Upper lobe of left lung (tissue), 6 donors: ENCODE data around the gene RDH5. TPM values are rescaled to one million over a fixed set of nuclear protein-coding genes. Genes with fewer than 3 reads are reported as not detected.

Source experiments
- ATAC-seq, 2 donors: fragments of 200-7000 bp; cut with Tn5 transposase; one replicate each; pipeline ENCODE4 v1.9.1; 2022; ENCODE audit warnings: mild to moderate bottlenecking in 2 of 2, moderate library complexity in 2 of 2; ENCODE audit not compliant: low FRiP score in 2 of 2
- DNase-seq, 2 donors: peaks; one replicate each; pipeline ENCODE4 v3.0.0-alpha.2; 2019 to 2020
- H3K27ac ChIP-seq, 4 donors: fragments of 200-600 bp; sonication (generic); one replicate each; pipeline ENCODE4 v1.5.1; 2016 to 2019
- H3K27me3 ChIP-seq, 4 donors: fragments of 200-600 bp; sonication (generic); one replicate each; pipeline ENCODE4 v1.5.1; 2017 to 2019
- H3K36me3 ChIP-seq, 4 donors: fragments of 200-600 bp; sonication (generic); one replicate each; pipeline ENCODE4 v1.5.1; 2016 to 2019
- H3K4me1 ChIP-seq, 4 donors: fragments of 200-600 bp; sonication (generic); one replicate each; pipeline ENCODE4 v1.5.1; 2018 to 2019
- H3K4me3 ChIP-seq, 4 donors: fragments of 200-600 bp; sonication (generic); one replicate each; pipeline ENCODE4 v1.5.1; 2017 to 2019; ENCODE audit warnings: mild to moderate bottlenecking in 2 of 4, moderate library complexity in 1 of 4
- H3K9me3 ChIP-seq, 4 donors: fragments of 200-600 bp; sonication (generic); one replicate each; pipeline ENCODE4 v1.5.1; 2018 to 2019
- EP300 ChIP-seq, 4 donors: sonication (generic); formaldehyde crosslinking; IDR thresholded peaks; one replicate each; pipeline ENCODE4 v1.5.1; 2017; ENCODE audit warnings: antibody characterized with exemption in 4 of 4, control low read depth in 2 of 4
- POLR2A ChIP-seq, 4 donors: fragments of 450-650 bp; IDR thresholded peaks; one replicate each; pipeline ENCODE4 v1.5.1; 2016 to 2017; ENCODE audit warnings: antibody characterized with exemption in 4 of 4, mild to moderate bottlenecking in 2 of 4
- POLR2AphosphoS5 ChIP-seq, 2 donors: sonication (generic); formaldehyde crosslinking; IDR thresholded peaks; one replicate each; pipeline ENCODE4 v1.5.1; 2017; ENCODE audit warnings: antibody characterized with exemption in 2 of 2
- WGBS, 2 donors: methylation state at CpG; one replicate each; pipeline ENCODE4 v1.1.5; 2017 to 2018; 5-methylcytosine and 5-hydroxymethylcytosine counted together
- total RNA-seq, 6 donors: library from RNA; depleted of rRNA in 4 of 6; stranded (reverse); fragments of >200 nt in 4 of 6; gene quantifications; one replicate each; pipeline versions ENCODE4 v1.1.0 to v1.2.1, GENCODE V29; 2016 to 2021
- TF ChIP-seq, protein P1 (sequence below), 6 experiments: fragments of 450-650 bp in 4 of 6; fragments of 200-600 bp in 2 of 6; sonication (generic) in 2 of 6; IDR thresholded peaks; one replicate each; pipeline ENCODE4 v1.5.1; 2016 to 2019; ENCODE audit warnings: antibody characterized with exemption in 6 of 6
- donor health status: DM: no; HTN: no; CAD: no; lungs with moderate emphysema.
- donor health status: DM: no; HTN: yes; CAD: no; lungs with severe emphysema.

The RDH5 gene
- total RNA-seq, 6 donors from 2014 or later = 3.8 to 37.7 (median 5.6) TPM

DNA sequence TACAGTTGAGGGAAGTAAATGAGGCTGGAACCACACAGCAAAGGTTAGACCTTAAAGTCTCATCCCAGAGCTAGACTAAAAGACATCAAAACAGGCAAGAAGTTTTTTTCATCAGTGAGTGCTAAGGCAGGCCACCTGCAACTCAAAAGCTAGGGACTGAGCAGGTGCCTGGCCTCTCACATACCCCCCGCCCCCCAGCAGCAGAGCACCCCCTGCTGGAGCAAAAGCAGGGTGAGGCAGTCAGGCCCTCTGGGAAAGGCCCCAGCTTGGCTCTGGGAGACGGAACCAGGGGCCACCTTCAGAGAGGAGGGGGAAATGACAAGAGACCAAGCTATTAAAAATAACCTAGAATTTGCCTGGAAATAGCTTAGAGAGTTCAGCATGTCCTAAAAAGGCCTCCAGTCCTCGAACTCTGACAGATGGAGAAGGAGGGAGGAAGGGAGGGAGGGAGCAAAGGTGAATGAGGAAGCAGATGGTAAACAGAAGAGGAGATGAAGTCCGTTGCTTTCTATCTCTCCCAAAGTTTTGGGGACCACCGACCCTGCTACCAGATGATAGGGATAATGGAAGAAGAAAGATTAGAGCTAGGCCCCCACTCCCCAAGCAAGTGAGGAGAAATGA lies 14.3 kb upstream of the RDH5 start:
- H3K27me3 ChIP-seq = no peaks in the 10 kb centered on the region
- DNase-seq = no peak
- TF ChIP-seq POLR2A (IDR thresholded peaks at IDR 0.05) (no peak), POLR2AphosphoS5 (IDR thresholded peaks at IDR 0.05) (no peak), EP300 (IDR thresholded peaks at IDR 0.05) (no peak)
- TF ChIP-seq, protein P1, sequence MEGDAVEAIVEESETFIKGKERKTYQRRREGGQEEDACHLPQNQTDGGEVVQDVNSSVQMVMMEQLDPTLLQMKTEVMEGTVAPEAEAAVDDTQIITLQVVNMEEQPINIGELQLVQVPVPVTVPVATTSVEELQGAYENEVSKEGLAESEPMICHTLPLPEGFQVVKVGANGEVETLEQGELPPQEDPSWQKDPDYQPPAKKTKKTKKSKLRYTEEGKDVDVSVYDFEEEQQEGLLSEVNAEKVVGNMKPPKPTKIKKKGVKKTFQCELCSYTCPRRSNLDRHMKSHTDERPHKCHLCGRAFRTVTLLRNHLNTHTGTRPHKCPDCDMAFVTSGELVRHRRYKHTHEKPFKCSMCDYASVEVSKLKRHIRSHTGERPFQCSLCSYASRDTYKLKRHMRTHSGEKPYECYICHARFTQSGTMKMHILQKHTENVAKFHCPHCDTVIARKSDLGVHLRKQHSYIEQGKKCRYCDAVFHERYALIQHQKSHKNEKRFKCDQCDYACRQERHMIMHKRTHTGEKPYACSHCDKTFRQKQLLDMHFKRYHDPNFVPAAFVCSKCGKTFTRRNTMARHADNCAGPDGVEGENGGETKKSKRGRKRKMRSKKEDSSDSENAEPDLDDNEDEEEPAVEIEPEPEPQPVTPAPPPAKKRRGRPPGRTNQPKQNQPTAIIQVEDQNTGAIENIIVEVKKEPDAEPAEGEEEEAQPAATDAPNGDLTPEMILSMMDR (IDR thresholded peaks at IDR 0.05) = peak in 3 of 6 experiments; percentile 13 to 14 (median 13)
- H3K4me1 ChIP-seq = peaks cover 22 to 24% (median 23%) of the 10 kb centered on the region in 4 donors
- H3K36me3 ChIP-seq = no peaks in the 10 kb centered on the region
- H3K4me3 ChIP-seq = peak overlapping the region in 2 of 4 donors; percentile 1 to 84
- no peaks in the 10 kb centered on the region for H3K9me3 ChIP-seq
- no peak for ATAC-seq
- WGBS, 2 donors = 46 to 54% methylated on average over 5 of the region's 5 CpGs
- H3K27ac ChIP-seq = peak overlapping the region in 1 of 4 donors; percentile 13

DNA sequence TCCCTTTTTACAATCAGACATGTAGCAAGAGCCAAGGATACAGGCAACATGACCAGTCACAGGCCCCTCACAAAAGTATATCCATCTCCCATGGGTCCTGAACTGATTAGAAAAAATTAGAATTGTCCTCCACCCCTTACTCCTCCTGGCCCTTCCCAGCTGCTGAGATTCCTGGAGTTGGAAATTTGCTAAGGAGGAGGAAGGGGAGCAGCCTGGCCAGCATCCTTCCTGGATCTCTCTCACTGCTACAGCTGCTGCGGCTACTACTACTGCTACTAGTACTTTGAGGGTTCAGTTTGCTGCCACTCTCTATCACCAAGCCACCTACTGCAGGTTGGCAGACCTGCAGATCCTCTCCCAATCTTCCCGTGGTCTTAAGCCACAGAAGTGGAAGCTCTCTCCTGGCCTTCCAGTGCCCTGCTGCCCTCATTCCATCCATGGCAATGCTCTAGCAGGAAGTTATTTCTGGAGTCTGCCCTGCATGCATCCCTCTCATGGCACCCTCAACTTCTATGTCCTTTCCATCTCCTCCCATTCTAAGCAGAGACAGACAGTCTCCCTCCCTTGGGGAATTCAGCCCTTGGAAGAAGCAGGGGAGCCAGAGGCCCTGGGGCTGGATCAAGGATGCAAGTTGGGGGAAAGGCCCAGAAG lies 13.5 kb upstream of the RDH5 start:
- Histone ChIP-seq H3K4me3 (peak overlapping the region in 3 of 4 donors; percentile 53 to 84 (median 70)), H3K27ac (peak overlapping the region in 2 of 4 donors; percentile 66 to 68), H3K27me3 (no peaks in the 10 kb centered on the region), H3K9me3 (no peaks in the 10 kb centered on the region), H3K36me3 (no peaks in the 10 kb centered on the region), H3K4me1 (peaks cover 22 to 24% (median 23%) of the 10 kb centered on the region in 4 donors)
- no peak for ATAC-seq
- TF ChIP-seq POLR2A (IDR thresholded peaks at IDR 0.05) (no peak), EP300 (IDR thresholded peaks at IDR 0.05) (no peak), POLR2AphosphoS5 (IDR thresholded peaks at IDR 0.05) (no peak)
- WGBS, 2 donors = 87 to 91% methylated on average over 2 of the region's 2 CpGs
- DNase-seq = no peak

DNA sequence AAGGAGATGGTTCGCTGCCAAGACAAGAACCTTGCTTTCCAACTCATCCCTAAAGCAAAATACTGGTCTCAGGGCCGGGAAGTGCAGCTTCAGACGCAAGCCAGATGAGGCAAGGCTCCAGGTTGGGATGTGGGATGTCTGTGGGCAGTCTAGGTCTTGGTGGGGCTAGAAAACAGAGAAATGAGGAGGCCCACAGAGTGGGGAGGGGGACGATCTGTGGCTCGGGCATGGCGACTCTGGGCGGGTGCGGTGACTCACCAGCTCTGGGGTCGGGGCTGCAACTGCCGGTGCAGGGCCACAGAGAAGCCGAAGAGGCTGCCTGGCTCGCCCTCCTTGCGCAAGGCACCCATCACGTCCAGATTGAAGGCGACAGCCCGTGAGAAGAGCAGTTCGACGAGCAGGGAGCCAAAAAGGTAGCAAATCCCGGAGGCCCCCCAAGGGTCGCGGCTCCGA lies 12.9 kb upstream of the RDH5 start:
- WGBS, 2 donors = 10 to 41% methylated on average over 3 to 16 of the region's 22 CpGs
- Histone ChIP-seq H3K27ac (peak overlapping the region in 2 of 4 donors; percentile 66 to 68), H3K4me3 (peak overlapping the region; percentile 42 to 84 (median 62)), H3K4me1 (peaks cover 22 to 24% (median 23%) of the 10 kb centered on the region in 4 donors), H3K27me3 (no peaks in the 10 kb centered on the region), H3K36me3 (no peaks in the 10 kb centered on the region), H3K9me3 (no peaks in the 10 kb centered on the region)
- DNase-seq = peak in 1 of 2 donors; percentile 65
- peak in 1 of 2 donors; percentile 56 for ATAC-seq
- TF ChIP-seq EP300 (IDR thresholded peaks at IDR 0.05) = no peak
- no peak for TF ChIP-seq POLR2AphosphoS5 (IDR thresholded peaks at IDR 0.05)
- no peak for TF ChIP-seq POLR2A (IDR thresholded peaks at IDR 0.05)

DNA sequence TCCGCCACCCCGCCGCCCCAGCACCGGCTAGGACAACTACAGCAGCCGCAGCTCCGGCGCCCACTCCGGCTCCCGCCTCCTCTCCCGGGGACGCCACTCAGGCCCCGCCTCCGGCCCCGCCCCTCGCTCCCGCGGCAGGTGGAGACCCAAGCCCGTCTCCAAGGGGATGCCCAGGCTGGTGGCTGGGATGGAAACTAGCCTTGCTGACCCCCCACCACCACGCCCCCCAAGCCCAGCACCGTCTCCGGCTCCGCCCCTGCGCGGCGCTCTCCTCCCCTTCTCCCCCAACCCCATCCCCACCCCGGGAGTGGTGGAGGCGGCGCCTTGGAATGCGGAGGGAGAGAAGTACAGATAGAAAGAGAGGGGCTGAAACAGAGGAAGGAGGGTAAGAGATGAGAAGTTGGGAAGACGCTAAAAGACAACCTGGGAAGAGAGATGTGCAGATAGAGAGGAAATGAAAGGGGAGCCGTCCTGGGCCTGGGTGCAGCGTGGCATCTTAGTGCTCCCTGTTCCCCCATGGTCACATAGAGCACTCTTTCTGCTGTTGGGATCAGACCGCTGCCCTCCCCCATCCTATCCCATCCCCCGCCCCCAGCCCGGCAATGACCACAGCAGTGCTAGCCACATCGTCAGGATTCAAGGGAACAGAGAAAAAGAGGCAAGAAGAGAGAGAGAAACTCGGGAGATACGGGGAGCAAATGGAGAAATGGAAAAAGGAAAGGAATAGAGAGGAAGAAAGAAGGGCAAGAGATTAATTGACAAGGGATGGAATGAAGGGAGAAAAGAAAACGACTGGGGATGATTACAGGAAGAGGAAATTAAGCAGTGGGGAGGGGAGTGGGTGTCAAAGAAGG lies 12.1 kb upstream of the RDH5 start, which contains the start of gene ITGA7:
Gene ITGA7 (minus strand): TSS at position 64 of the 854 bp plus-strand sequence. CDS start 222 bp downstream, outside the sequence.
- H3K27ac ChIP-seq = peak within 1 kb of the TSS in 2 of 4 donors; percentile 66 to 68
- 1 to 3% methylated on average over 20 to 21 of the region's 39 CpGs for WGBS, 2 donors
- H3K27me3 ChIP-seq = no peaks in the 10 kb centered on the region
- ATAC-seq (peak; percentile 41 to 79), DNase-seq (peak; percentile 81 to 95)
- H3K9me3 ChIP-seq = no peaks in the 10 kb centered on the region
- peaks cover 22 to 24% (median 23%) of the 10 kb centered on the region in 4 donors for H3K4me1 ChIP-seq
- no peak for TF ChIP-seq POLR2A (IDR thresholded peaks at IDR 0.05)
- TF ChIP-seq POLR2AphosphoS5 (IDR thresholded peaks at IDR 0.05) = no peak
- TF ChIP-seq, protein P1 (IDR thresholded peaks at IDR 0.05) = no peak
- TF ChIP-seq EP300 (IDR thresholded peaks at IDR 0.05) = no peak
- peak within 1 kb of the TSS; percentile 42 to 84 (median 62) for H3K4me3 ChIP-seq
- no peaks in the 10 kb centered on the region for H3K36me3 ChIP-seq

DNA sequence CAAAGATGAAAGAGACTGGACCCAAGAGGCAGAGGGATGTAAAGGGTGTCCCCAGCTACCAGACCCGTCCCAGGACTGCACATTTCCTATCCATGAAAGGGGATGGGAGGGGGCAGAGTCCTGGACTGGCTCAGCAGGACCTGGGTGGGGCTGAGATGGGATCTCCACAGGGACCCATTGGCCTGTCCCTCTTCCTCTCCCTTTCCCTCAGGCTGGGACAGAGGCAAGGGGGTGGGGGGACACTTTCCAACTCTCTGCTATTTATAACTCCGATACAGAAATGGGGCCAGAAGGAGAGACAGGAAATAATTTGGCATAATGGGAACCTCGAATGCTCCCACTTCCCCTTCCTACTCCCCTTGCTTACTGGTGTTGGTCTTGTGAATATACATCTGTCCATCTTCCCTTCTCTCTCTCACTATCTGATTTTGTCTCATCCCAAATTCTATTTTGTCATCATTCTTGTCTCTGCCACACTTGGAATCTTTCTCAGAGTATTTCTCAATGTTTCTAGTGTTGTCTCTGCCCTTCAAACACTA lies 11.4 kb upstream of the RDH5 start:
- H3K4me1 ChIP-seq = peaks cover 22 to 24% (median 23%) of the 10 kb centered on the region in 4 donors
- H3K9me3 ChIP-seq = no peaks in the 10 kb centered on the region
- H3K27ac ChIP-seq = peak overlapping the region in 1 of 4 donors; percentile 68
- TF ChIP-seq POLR2AphosphoS5 (IDR thresholded peaks at IDR 0.05) (no peak), EP300 (IDR thresholded peaks at IDR 0.05) (no peak)
- no peaks in the 10 kb centered on the region for H3K36me3 ChIP-seq
- DNase-seq (no peak), ATAC-seq (no peak)
- H3K27me3 ChIP-seq = no peaks in the 10 kb centered on the region
- peak overlapping the region in 1 of 4 donors; percentile 84 for H3K4me3 ChIP-seq
- WGBS, 2 donors = 8 to 11% methylated on average over 3 of the region's 3 CpGs
